ENCODE results near the gene COMMD3. TPM values are rescaled to one million over a fixed set of nuclear protein-coding genes. Genes with fewer than 3 reads are reported as not detected.

COMMD3 gene
- total and polyA plus RNA-seq, 2 of the 8 experiments (the other 6 are each of a cell fraction or from before 2014, with no cell fraction given), result 2.3 to 2.7 TPM

DNA sequence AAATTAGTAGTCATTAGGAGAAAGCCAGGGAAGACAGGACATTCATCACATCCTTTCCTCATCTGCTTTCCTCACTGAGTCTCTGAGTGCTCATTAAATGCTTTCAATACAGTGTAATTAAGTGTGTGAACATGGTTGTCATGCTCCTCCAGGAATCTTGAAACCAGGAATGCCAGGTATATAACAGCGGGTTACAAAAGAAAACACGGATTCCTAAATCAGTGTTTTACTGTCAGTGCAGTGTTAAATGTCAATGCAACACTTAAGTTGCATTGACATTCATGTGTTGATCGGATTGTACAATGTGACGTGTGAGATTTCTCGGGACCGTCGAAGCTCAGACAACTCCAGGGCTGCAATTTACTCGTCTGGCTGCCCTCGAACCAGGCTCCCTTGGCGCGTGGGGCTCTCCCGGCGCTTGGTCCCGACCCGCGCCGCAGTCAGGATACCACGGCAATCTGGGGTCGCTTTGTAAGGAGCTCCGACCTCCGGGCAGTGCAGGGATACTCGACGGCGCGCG is 28.7 kb downstream of the COMMD3 start:
- Histone ChIP-seq H3K79me2 (ENCODE audit: control insufficient read depth in 1 of 2, insufficient read depth in 2 of 2, low read length in 2 of 2) (no peaks in the 10 kb centered on the region), H3K9me3 (ENCODE audit: insufficient read depth in 2 of 2, low read depth in 1 of 2, low read length in 1 of 2) (no peaks in the 10 kb centered on the region; a peak in 1 of 4 replicates), H3K56ac (replicated peaks; ENCODE audit: insufficient read length, low read depth, low read length) (no peak overlapping the region), H3K14ac (ENCODE audit: insufficient read length) (no peak overlapping the region), H3K4ac (replicated peaks; ENCODE audit: insufficient read length, low read depth, low read length) (peak overlapping the region; percentile 22), H2AK5ac (ENCODE audit: low read depth, low read length) (no peak overlapping the region), H3K23me2 (ENCODE audit: low read depth, low read length) (peaks cover 7% of the 10 kb centered on the region; the same call in 1 of the 2 replicates), H2BK120ac (replicated peaks; ENCODE audit: low read depth, low read length) (no peak overlapping the region), H2BK5ac (ENCODE audit: low read depth, low read length) (no peak overlapping the region), H2BK20ac (ENCODE audit: low read length) (no peak overlapping the region), H2AFZ (ENCODE audit: low read length) (no peak overlapping the region), H4K5ac (ENCODE audit: insufficient read length, low read depth, low read length) (no peak overlapping the region), H3K27ac (ENCODE audit: low read depth, low read length) (no peak overlapping the region), H3K27me3 (replicated peaks in 1 of 4; ENCODE audit: control insufficient read depth in 3 of 4, extremely low read depth in 1 of 4, insufficient read depth in 3 of 4, low read length in 3 of 4) (peaks cover 48 to 90% (median 73%) of the 10 kb centered on the region in 4 experiments), H3K18ac (ENCODE audit: extremely low read depth, low read length) (no peak overlapping the region), H3K23ac (ENCODE audit: insufficient read length) (no peak overlapping the region), H2BK12ac (ENCODE audit: low read depth, low read length) (no peak overlapping the region), H4K20me1 (replicated peaks in 1 of 2; ENCODE audit: control insufficient read depth in 1 of 2, insufficient read depth in 2 of 2, low read length in 2 of 2) (peaks cover 2 to 9% of the 10 kb centered on the region in 2 experiments), H3K4me1 (replicated peaks in 1 of 4; ENCODE audit: control insufficient read depth in 3 of 4, insufficient read depth in 4 of 4, low read length in 3 of 4) (peaks cover 0 to 5% (median 3%) of the 10 kb centered on the region in 4 experiments; a peak in 3 of 7 replicates), H2BK15ac (ENCODE audit: low read length) (no peak overlapping the region), H4K8ac (ENCODE audit: extremely low read depth, insufficient read depth, low read length) (no peak overlapping the region), H3K4me2 (ENCODE audit: insufficient read depth in 1 of 2, low read depth in 2 of 2, low read length in 2 of 2) (peak overlapping the region; percentile 75 to 89), H3K9ac (replicated peaks in 1 of 4; ENCODE audit: extremely low read depth in 1 of 4, low read depth in 3 of 4, low read length in 3 of 4) (no peak overlapping the region), H4K91ac (replicated peaks; ENCODE audit: insufficient read length, low read length) (no peak overlapping the region), H3K79me1 (ENCODE audit: low read depth, low read length) (no peaks in the 10 kb centered on the region), H3K4me3 (ENCODE audit: extremely low read depth in 1 of 4, insufficient read depth in 2 of 4, low read depth in 3 of 4, low read length in 4 of 4) (peak overlapping the region; percentile 51 to 64 (median 54); a peak in 7 of 8 replicates), H3K36me3 (ENCODE audit: control insufficient read depth in 2 of 4, insufficient read depth in 4 of 4, low read length in 3 of 4) (no peaks in the 10 kb centered on the region; a peak in 1 of 8 replicates)
- WGBS, 2 experiments (ENCODE audit: extremely low coverage in 1 of 2, insufficient coverage in 1 of 2, insufficient read length in 1 of 2, insufficient replicate concordance in 2 of 2, low coverage in 1 of 2, low lambda C conversion rate in 2 of 2, missing lambda C conversion rate in 1 of 2), result 9% methylated on average over 26 of the region's 26 CpGs; no CpG with 5 or more reads in 1 of the 2 experiments
- DNase-seq (ENCODE audit: low read depth in 1 of 2, low spot score in 2 of 2) (no peak), FAIRE-seq (no peak)
- ChIA-PET POLR2A (ENCODE audit: partially characterized antibody) (interaction anchor here (0.7 kb wide), 1 partner anchor 91 kb away, joined by 3 read pairs; no protein-coding TSS in a partner anchor), CTCF (ENCODE audit: partially characterized antibody) (interaction anchor here (1.1 to 1.5 kb wide), 4 partner anchors 21 to 629 kb away, joined by 3 to 7 read pairs (median 4); no protein-coding TSS in a partner anchor)
- TF ChIP-seq BCL11A (IDR thresholded peaks at IDR 0.05; ENCODE audit: low read depth in 2 of 2, low read length in 2 of 2) (no peak), ASH2L (IDR thresholded peaks at IDR 0.05; ENCODE audit: low read length) (peak; percentile 36), ZNF274 (IDR thresholded peaks at IDR 0.05; ENCODE audit: borderline replicate concordance, extremely low read depth, low read length) (no peak), POLR2A (IDR thresholded peaks at IDR 0.05; ENCODE audit: control extremely low read depth in 1 of 2, low read depth in 2 of 2, low read length in 2 of 2) (no peak), KDM1A (IDR thresholded peaks at IDR 0.05; ENCODE audit: borderline replicate concordance, low read length) (no peak), EGR1 (IDR thresholded peaks at IDR 0.05; ENCODE audit: borderline replicate concordance, low read depth, low read length) (no peak), SP2 (IDR thresholded peaks at IDR 0.05; ENCODE audit: low read length) (no peak), CEBPB (IDR thresholded peaks at IDR 0.05; ENCODE audit: low read depth, low read length) (no peak), SIN3A (conservative IDR thresholded peaks at IDR 0.05 in 1 of 2, IDR thresholded peaks at IDR 0.05 in 1 of 2; ENCODE audit: low read depth in 1 of 2, low read length in 2 of 2) (no peak), GTF2F1 (IDR thresholded peaks at IDR 0.05; ENCODE audit: borderline replicate concordance, low read depth, low read length) (no peak), CREB1 (IDR thresholded peaks at IDR 0.05) (no peak), BACH1 (IDR thresholded peaks at IDR 0.05; ENCODE audit: low read length) (no peak), SP1 (IDR thresholded peaks at IDR 0.05; ENCODE audit: low read depth, low read length) (0 out of 2 replicates have a peak, but pooled peaks have one; percentile 11), RFX5 (IDR thresholded peaks at IDR 0.05; ENCODE audit: borderline replicate concordance, low read depth, low read length) (no peak), TAF1 (IDR thresholded peaks at IDR 0.05; ENCODE audit: low read depth, low read length) (no peak)

All from H1 (cell line).